ENCODE measurements around the gene RELT. TPM values are rescaled to one million over a fixed set of nuclear protein-coding genes. Genes with fewer than 3 reads are reported as not detected.

RELT gene
- total RNA-seq, 4 donors from 2014 or later: 2.4 to 6.0 (median 2.5) TPM

DNA sequence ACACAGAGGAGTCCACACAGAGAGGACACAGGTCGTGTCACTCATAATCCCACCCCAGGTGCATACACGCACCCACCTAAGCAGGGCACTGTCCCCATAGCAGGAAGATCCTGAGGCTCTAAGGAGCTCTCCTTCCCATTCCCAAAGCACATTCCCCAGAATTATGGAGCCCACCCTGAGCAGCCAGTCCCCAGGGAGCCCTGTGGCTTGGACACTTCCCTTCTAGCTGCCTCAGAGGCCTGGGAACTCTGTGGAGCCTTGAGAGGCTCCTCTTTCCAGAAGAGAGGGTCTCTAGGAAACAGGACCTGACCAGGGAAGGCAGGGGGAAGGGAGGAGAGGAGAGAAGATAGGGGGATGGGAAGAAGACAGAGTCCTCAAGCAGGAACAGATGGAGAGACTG lies 38.4 kb upstream of the RELT start:
- TF ChIP-seq CTCF (IDR thresholded peaks at IDR 0.05) (no peak), EP300 (IDR thresholded peaks at IDR 0.05) (no peak), POLR2A (IDR thresholded peaks at IDR 0.05) (no peak)
- Histone ChIP-seq H3K27ac (peak overlapping the region; percentile 9 to 63 (median 34)), H3K9me3 (no peaks in the 10 kb centered on the region), H3K4me1 (peaks cover 0 to 85% (median 44%) of the 10 kb centered on the region in 4 donors), H3K27me3 (no peaks in the 10 kb centered on the region), H3K36me3 (no peaks in the 10 kb centered on the region), H3K4me3 (no peak overlapping the region)
- no peak for DNase-seq (ENCODE audit: low spot score in 2 of 2)
- 67 to 84% methylated on average over 2 of the region's 2 CpGs for WGBS, 2 donors

GRCh38 chr11:73338279-73338678 lies 37.9 kb upstream of the RELT start:
- no peak for TF ChIP-seq POLR2A (IDR thresholded peaks at IDR 0.05)
- TF ChIP-seq EP300 (IDR thresholded peaks at IDR 0.05): peak in 1 of 2 donors; percentile 49
- TF ChIP-seq CTCF (IDR thresholded peaks at IDR 0.05): no peak
- no peaks in the 10 kb centered on the region for H3K27me3 ChIP-seq
- no peaks in the 10 kb centered on the region for H3K9me3 ChIP-seq
- no peaks in the 10 kb centered on the region for H3K36me3 ChIP-seq
- H3K4me1 ChIP-seq: peaks cover 0 to 85% (median 41%) of the 10 kb centered on the region in 4 donors
- DNase-seq (ENCODE audit: low spot score in 2 of 2): no peak
- WGBS, 2 donors: 50 to 61% methylated on average over 4 of the region's 4 CpGs
- peak overlapping the region; percentile 9 to 63 (median 34) for H3K27ac ChIP-seq
- no peak overlapping the region for H3K4me3 ChIP-seq

GRCh38 chr11:73340164-73340563 lies 36.0 kb upstream of the RELT start:
- no peak for DNase-seq (ENCODE audit: low spot score in 2 of 2)
- Histone ChIP-seq H3K4me3 (no peak overlapping the region), H3K9me3 (no peaks in the 10 kb centered on the region), H3K27me3 (no peaks in the 10 kb centered on the region), H3K36me3 (no peaks in the 10 kb centered on the region), H3K27ac (peak overlapping the region in 2 of 4 donors; percentile 55 to 63), H3K4me1 (peaks cover 0 to 85% (median 35%) of the 10 kb centered on the region in 4 donors)
- TF ChIP-seq EP300 (IDR thresholded peaks at IDR 0.05) (no peak), CTCF (IDR thresholded peaks at IDR 0.05) (no peak), POLR2A (IDR thresholded peaks at IDR 0.05) (no peak)
- 43 to 51% methylated on average over 3 of the region's 3 CpGs for WGBS, 2 donors

DNA sequence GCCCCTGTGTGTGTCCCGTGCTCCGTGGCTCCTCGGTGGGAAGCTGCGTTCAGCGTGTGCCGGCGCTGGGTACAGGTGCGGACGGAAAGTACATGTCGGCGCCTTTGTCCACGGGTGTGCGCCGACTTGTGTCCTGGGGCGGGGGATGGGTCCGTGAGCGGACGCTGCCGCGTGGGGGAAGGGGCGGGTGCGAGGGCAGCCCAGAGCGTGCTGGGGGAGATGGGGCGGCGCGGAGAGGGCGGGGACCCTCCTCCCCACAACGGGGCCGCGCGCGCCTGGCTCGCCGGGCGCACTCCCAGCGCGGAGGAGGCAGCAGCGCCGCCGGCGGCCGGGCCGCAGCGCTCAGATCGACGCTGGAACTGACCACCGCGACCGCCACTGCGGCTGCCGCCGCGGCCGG lies 33.6 kb upstream of the RELT start:
- peak overlapping the region in 3 of 4 donors; percentile 18 to 46 (median 21) for H3K4me3 ChIP-seq
- 21 to 25% methylated on average over 25 to 31 of the region's 54 CpGs for WGBS, 2 donors
- TF ChIP-seq POLR2A (IDR thresholded peaks at IDR 0.05) (no peak), CTCF (IDR thresholded peaks at IDR 0.05) (peak in 1 of 5 experiments; percentile 10)

DNA sequence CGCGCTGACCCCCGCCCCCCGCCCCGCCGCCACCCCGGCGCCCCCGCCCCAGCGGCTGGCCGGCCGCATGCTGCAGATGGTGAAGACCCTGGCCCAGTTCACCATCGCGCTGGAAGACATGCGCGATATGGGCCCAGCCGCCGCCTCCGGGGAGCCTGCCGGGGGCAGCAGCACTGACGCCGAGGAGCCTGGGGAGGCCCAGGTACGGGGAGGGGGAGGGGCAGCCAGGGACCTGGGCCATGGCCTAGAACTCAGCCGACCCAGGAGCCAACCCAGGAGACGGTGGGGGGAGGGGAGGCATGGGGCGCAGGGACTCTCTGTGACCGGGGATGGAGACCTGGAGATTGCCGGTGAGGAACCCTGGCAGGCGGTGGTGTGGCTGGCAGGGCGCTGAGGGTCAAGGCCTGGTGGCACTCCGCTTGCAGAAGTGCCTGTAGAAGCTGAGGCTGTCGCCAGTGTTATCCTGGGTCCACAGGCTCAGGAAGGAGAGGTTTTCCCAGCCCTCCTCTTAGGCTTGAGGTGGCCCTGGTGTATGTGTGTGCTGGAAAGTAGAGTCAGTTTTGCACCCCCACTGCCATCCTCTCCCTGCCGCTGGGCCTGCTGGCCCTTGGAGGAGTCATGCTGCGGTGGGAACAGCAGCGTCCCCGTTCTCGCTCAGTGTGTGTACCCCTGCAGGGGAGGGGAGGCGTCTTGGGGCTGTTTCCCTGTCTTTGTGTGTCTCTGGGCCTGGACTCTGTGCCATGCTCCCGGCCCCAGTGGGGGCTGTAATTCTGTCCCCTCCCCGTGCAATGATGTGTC lies 32.9 kb upstream of the RELT start:
- 40 to 49% methylated on average over 17 to 23 of the region's 40 CpGs for WGBS, 2 donors
- TF ChIP-seq POLR2A (IDR thresholded peaks at IDR 0.05) (no peak), EP300 (IDR thresholded peaks at IDR 0.05) (no peak), CTCF (IDR thresholded peaks at IDR 0.05) (no peak)
- no peak for DNase-seq (ENCODE audit: low spot score in 2 of 2)
- H3K4me3 ChIP-seq: peak overlapping the region in 2 of 4 donors; percentile 7 to 46
- peaks cover 0 to 16% (median 0%) of the 10 kb centered on the region in 3 donors for H3K36me3 ChIP-seq
- H3K27ac ChIP-seq: peak overlapping the region in 3 of 4 donors; percentile 26 to 77 (median 68)
- H3K4me1 ChIP-seq: peaks cover 0 to 81% (median 27%) of the 10 kb centered on the region in 4 donors
- no peaks in the 10 kb centered on the region for H3K9me3 ChIP-seq
- no peaks in the 10 kb centered on the region for H3K27me3 ChIP-seq

More for the DNA sequence above, 33.6 kb upstream of the RELT start:
- no peak for DNase-seq (ENCODE audit: low spot score in 2 of 2)
- Histone ChIP-seq H3K4me1 (peaks cover 0 to 87% (median 30%) of the 10 kb centered on the region in 4 donors), H3K9me3 (no peaks in the 10 kb centered on the region), H3K36me3 (peaks cover 0 to 10% (median 0%) of the 10 kb centered on the region in 3 donors), H3K27ac (peak overlapping the region in 1 of 4 donors; percentile 77), H3K27me3 (no peaks in the 10 kb centered on the region)

Measured in tibial nerve (tissue), 4 donors.